Loucy (cell line): ENCODE results near the gene RSPH9.
A peak's percentile ranks its signal among the peaks of the same experiment; 100 is the strongest.

ENCODE experiments used
- H2AFZ ChIP-seq: fragments of 200-600 bp; sonication (generic); 2 replicates; pipeline ENCODE4 v1.6.0; 2016; ENCODE audit warnings: antibody characterized with exemption, mild to moderate bottlenecking, low read length, moderate library complexity
- H3F3A ChIP-seq: fragments of 200-600 bp; 2 replicates; pipeline ENCODE4 v1.6.0; 2016; ENCODE audit warnings: antibody characterized with exemption, low read depth, mild to moderate bottlenecking
- H3K27me3 ChIP-seq: fragments of 200-600 bp; sonication (generic); 2 replicates; pipeline ENCODE4 v1.6.1; 2014; ENCODE audit warnings: low read length, mild to moderate bottlenecking; ENCODE audit not compliant: insufficient read depth, poor library complexity, severe bottlenecking
- H3K36me3 ChIP-seq: fragments of 200-600 bp; sonication (generic); 2 replicates; pipeline ENCODE4 v1.6.1; 2016; ENCODE audit warnings: low read length; ENCODE audit not compliant: insufficient read depth
- H3K4me1 ChIP-seq: fragments of 200-600 bp; sonication (generic); 2 replicates; pipeline ENCODE4 v1.5.1; 2014; ENCODE audit warnings: low read length, mild to moderate bottlenecking; ENCODE audit not compliant: insufficient read depth, poor library complexity, severe bottlenecking
- H3K4me2 ChIP-seq: fragments of 200-600 bp; sonication (generic); 2 replicates; pipeline ENCODE4 v1.6.0; 2014; ENCODE audit warnings: antibody characterized with exemption, low read length, low read depth, mild to moderate bottlenecking; ENCODE audit not compliant: poor library complexity, severe bottlenecking
- H3K4me3 ChIP-seq: fragments of 200-600 bp; sonication (generic); 2 replicates; pipeline ENCODE4 v1.5.1; 2014; ENCODE audit warnings: low read length, mild to moderate bottlenecking, mixed read lengths; ENCODE audit not compliant: poor library complexity, severe bottlenecking
- H3K79me2 ChIP-seq: fragments of 200-600 bp; sonication (generic); 2 replicates; pipeline ENCODE4 v1.6.1; 2014; ENCODE audit warnings: low read length; ENCODE audit not compliant: insufficient read depth
- H3K9ac ChIP-seq: fragments of 200-600 bp; sonication (generic); 2 replicates; pipeline ENCODE4 v1.6.0; 2014; ENCODE audit warnings: mild to moderate bottlenecking, low read depth, low read length, moderate library complexity; ENCODE audit not compliant: poor library complexity, severe bottlenecking
- H3K9me2 ChIP-seq: fragments of 200-600 bp; sonication (generic); replicated peaks from 2 replicates; pipeline ENCODE4 v1.6.1; 2016; ENCODE audit warnings: low read depth, low read length, mixed read lengths
- H3K9me3 ChIP-seq: fragments of 200-600 bp; sonication (generic); 2 replicates; pipeline ENCODE4 v1.6.1; 2014; ENCODE audit warnings: mild to moderate bottlenecking, antibody characterized with exemption, low read length, low read depth; ENCODE audit not compliant: insufficient read depth
- H4K20me1 ChIP-seq: fragments of 200-600 bp; sonication (generic); 2 replicates; pipeline ENCODE4 v1.6.0; 2014; ENCODE audit warnings: antibody characterized with exemption, low read length, mild to moderate bottlenecking; ENCODE audit not compliant: insufficient read depth, poor library complexity, severe bottlenecking
- EZH2phosphoT487 ChIP-seq: fragments of 200-600 bp; IDR thresholded peaks from 2 replicates; pipeline ENCODE4 v1.6.1; 2018; ENCODE audit warnings: antibody characterized with exemption, mild to moderate bottlenecking, moderate library complexity, borderline replicate concordance
- TF ChIP-seq, protein P1 (sequence below): fragments of 200-600 bp; sonication (generic); conservative IDR thresholded peaks from 2 replicates; pipeline ENCODE4 v1.5.1; 2014; ENCODE audit warnings: mild to moderate bottlenecking, antibody characterized with exemption, low read length

Gene RSPH9

DNA sequence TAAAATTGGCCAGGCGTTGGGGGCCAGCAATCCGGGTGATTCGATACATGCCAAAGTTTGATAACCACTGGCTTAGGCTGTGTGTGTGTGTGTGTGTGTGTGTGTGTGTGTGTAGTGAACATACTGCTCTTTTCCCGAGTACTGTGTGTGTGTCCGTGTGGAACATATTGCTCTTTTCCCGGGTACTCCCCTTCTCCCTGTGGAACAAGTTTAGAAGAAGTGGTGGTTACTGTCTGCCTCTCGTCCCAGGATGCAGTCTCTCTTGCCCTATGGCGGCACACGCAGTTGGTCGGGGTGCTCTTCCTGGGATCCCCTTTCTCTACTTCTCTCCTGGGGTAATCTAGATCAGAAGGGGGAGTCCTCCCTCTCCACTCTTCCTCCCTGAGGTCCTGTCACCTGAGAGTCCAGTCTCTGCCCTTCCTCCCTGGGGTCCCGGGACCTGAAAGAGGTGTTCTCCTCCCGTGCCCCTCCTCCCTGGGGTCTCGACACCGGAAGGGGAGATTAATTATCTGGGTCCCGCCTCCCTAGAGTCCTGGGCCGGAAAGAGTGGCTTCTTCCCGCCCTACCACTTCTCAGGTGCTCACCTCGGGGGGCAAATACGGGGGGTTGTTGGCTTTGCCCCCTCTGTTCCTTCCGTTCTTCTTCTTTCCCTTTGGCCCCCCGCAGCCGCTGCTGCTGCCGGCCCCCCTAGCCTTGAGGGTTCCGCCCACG lies 16.3 kb upstream of the RSPH9 start:
- Histone ChIP-seq H2AFZ (peak overlapping the region; percentile 69), H3K9me2 (no peaks in the 10 kb centered on the region), H3K9me3 (no peaks in the 10 kb centered on the region), H3K4me1 (peaks cover 27% of the 10 kb centered on the region), H3K79me2 (peaks cover 36% of the 10 kb centered on the region), H3K4me2 (peak overlapping the region; percentile 77), H3K27me3 (no peaks in the 10 kb centered on the region), H3K36me3 (peaks cover 24% of the 10 kb centered on the region; the same call in 1 of the 2 replicates), H3K4me3 (peak overlapping the region; percentile 86), H3K9ac (peak overlapping the region; percentile 81), H4K20me1 (peaks cover 10% of the 10 kb centered on the region), H3F3A (no peaks in the 10 kb centered on the region)
- TF ChIP-seq, protein P1, sequence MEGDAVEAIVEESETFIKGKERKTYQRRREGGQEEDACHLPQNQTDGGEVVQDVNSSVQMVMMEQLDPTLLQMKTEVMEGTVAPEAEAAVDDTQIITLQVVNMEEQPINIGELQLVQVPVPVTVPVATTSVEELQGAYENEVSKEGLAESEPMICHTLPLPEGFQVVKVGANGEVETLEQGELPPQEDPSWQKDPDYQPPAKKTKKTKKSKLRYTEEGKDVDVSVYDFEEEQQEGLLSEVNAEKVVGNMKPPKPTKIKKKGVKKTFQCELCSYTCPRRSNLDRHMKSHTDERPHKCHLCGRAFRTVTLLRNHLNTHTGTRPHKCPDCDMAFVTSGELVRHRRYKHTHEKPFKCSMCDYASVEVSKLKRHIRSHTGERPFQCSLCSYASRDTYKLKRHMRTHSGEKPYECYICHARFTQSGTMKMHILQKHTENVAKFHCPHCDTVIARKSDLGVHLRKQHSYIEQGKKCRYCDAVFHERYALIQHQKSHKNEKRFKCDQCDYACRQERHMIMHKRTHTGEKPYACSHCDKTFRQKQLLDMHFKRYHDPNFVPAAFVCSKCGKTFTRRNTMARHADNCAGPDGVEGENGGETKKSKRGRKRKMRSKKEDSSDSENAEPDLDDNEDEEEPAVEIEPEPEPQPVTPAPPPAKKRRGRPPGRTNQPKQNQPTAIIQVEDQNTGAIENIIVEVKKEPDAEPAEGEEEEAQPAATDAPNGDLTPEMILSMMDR = no peak
- TF ChIP-seq EZH2phosphoT487 = no peak

DNA sequence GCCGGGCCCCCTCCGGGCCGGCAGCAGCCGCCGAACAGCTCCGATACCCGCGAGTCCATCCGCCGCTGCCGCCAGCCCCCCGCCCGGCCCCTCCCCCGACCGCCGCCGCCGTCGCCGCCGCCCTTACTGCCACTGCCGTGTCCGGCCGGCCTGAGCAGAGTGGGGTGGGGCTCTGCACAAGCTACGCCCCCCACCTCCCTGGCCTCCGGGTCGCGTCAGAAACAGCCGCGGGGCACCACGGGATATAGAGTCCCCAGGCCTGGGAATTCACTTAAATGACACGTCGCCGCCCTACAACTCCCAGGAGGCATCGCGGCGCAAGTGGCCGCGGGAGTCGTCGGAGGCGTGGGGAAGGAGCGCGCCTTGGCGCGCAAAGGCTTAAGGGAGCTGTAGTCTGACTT lies 15.7 kb upstream of the RSPH9 start, which contains the start of gene GTPBP2:
GTPBP2 (minus strand) TSS at position 161 of the 401 bp plus-strand sequence; CDS start at position 59, 102 bp downstream.
- TF ChIP-seq, protein P1 = no peak
- TF ChIP-seq EZH2phosphoT487 = no peak
- Histone ChIP-seq H4K20me1 (peaks cover 10% of the 10 kb centered on the region), H2AFZ (peak within 1 kb of the TSS; percentile 87)

GRCh38 chr6:43629505-43630300 lies 15.1 kb upstream of the RSPH9 start:
- no peak for TF ChIP-seq EZH2phosphoT487
- TF ChIP-seq, protein P1 = no peak

More for the DNA sequence above, 15.7 kb upstream of the RSPH9 start, which contains the start of gene GTPBP2:
- Histone ChIP-seq H3K4me1 (peaks cover 27% of the 10 kb centered on the region), H3K9me3 (no peaks in the 10 kb centered on the region), H3K36me3 (peaks cover 19% of the 10 kb centered on the region; the same call in 1 of the 2 replicates), H3F3A (no peaks in the 10 kb centered on the region), H3K4me3 (peak within 1 kb of the TSS; percentile 87), H3K27me3 (no peaks in the 10 kb centered on the region), H3K79me2 (peaks cover 36% of the 10 kb centered on the region), H3K9ac (peak within 1 kb of the TSS; percentile 100), H3K4me2 (peak within 1 kb of the TSS; percentile 87), H3K9me2 (no peaks in the 10 kb centered on the region)

More at GRCh38 chr6:43629505-43630300, 15.1 kb upstream of the RSPH9 start:
- H4K20me1 ChIP-seq = peaks cover 10% of the 10 kb centered on the region
- H3K4me2 ChIP-seq = peak overlapping the region; percentile 87
- H3K9me3 ChIP-seq = no peaks in the 10 kb centered on the region
- peak overlapping the region; percentile 87 for H3K4me3 ChIP-seq
- peaks cover 36% of the 10 kb centered on the region for H3K79me2 ChIP-seq
- H3K36me3 ChIP-seq = peaks cover 14% of the 10 kb centered on the region; the same call in 1 of the 2 replicates
- H3K9me2 ChIP-seq = no peaks in the 10 kb centered on the region
- peaks cover 27% of the 10 kb centered on the region for H3K4me1 ChIP-seq
- peak overlapping the region; percentile 87 for H2AFZ ChIP-seq
- no peaks in the 10 kb centered on the region for H3F3A ChIP-seq
- H3K27me3 ChIP-seq = no peaks in the 10 kb centered on the region
- H3K9ac ChIP-seq = peak overlapping the region; percentile 100
